Hematopoietic multipotent progenitor cell treated with erythropoietin and hydrocortisone succinate and interleukin-3 and kit ligand, for 4 days (in vitro differentiated cells): ENCODE measurements around the gene TRMT1.

Source experiments
- DNase-seq: peaks from one replicate; pipeline ENCODE4 v3.0.0-alpha.2; 2015

Gene TRMT1

DNA sequence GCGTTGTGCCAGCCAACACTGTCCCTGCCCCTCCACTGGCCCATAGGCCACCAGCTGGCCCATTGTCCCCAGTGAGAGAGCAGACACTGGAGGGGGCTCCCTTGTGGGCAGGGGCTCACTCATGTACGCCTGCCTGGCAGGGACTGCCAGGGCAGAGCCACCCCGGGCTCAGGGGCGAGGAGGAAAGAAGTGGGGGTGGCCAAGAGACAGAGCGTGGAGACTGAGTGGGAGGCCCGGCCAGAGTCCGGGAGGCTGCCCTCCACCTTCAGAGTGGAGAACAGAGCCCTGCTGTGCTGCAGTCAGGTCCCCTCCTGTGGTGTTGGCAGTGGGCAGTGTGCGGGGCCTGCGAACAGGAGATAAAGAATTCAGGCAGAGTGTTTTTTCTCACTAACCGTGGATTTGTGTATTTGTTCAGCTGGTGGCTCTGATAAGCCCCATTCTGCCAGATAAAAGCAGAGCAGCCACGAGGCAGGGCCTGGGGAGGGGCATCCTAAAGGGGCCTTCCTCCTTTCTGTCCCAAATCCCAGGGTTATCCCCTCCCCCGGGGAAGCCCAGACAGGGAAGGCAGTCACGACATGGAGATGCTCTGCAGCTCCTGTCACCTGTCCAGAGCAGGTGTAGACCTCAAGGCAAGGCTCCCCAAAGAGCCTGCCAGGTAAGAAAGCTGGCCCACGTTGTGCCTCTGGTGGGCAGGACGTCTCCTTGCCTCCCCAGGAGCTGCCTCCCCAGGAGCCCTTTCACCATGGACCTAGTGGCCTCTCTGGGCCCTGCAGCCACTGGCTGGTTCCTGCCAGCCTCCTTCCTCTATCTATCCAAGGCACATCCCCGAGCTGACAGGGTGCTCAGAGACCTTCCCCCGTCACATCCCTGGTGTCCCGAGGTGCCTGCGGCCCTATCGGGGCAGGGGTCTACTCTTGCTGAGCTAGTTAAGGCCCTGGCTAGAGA, 46.9 kb downstream of the TRMT1 start:
- DNase-seq = peak; percentile 97

DNA sequence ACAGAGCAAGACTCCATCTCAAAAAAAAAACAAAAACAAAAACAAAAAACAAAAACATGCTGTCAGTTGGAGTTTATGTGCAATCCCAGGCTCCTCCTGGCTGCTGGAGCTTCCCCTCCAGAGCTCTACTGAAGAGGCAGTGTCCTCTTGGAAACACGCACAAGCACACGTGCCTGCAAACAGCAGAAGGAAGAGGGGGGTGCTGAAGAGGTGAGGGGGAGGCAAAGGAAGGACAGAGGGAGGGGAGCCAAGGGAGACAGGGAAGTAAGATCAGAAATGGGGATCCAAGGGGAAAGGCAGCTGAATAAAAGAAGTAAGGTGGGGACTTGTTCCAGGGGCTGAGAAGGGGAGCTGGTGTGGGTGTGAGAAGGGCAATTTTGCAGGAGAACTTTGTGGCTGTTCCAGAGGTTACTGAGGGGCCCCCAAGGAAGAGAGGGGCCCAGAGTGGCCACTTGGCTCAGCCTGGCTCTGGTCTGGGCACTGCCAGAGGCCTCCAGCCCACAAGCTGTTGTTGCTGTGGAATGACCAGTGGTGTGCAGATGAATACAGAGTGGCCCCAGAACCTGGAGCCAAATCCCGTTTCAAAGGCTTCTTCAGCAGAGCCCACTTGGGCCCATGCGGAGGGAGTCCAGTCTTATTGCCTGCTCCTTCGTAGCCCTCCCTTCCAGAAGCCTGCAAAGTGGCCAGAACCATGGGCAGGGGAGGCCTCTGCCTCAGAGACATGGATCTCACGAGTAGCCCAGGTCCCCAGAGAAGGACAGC, 48.3 kb downstream of the TRMT1 start:
- no peak for DNase-seq

DNA sequence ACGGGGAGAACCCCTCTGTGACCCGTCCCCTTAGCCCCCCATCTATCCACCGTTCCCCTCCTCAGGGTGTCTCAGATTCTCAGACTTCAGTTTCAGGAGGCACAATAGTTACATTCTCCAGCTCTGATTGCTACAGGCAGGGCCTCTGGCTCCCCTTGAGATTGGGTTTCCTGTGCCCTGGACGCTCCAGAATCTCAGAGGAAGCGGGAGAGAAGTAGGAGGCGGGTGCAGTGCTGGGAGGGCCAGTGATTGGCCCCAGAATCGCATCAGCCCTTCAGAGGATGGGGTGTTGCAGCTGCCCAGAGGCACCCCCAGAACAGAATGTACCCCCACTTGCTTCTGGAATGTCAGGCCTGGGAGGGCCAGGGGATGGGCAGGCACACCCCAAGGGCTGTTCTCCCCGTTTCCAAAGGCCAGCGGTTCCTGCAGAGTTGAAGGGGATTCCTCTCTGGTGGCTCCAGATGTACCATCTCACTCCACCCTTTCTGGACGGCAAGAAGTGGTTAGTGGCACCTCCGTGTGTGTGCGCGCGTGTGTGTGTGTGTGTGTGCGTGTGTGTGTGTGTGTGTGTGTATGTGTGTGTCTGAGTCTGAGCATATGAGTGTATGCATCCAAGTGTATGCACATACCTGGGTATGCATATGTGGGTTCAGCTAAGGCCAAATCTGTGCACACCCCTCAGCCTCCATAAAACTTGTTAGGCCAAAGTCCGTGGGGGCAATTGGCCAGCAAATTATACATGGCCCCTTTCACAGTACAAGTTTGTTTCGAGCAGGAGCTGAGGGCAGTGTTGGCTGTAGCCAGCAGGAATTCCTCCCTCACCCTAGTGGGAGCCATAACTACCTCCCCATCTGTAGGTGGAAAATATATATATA, 49.4 kb downstream of the TRMT1 start:
- no peak for DNase-seq

DNA sequence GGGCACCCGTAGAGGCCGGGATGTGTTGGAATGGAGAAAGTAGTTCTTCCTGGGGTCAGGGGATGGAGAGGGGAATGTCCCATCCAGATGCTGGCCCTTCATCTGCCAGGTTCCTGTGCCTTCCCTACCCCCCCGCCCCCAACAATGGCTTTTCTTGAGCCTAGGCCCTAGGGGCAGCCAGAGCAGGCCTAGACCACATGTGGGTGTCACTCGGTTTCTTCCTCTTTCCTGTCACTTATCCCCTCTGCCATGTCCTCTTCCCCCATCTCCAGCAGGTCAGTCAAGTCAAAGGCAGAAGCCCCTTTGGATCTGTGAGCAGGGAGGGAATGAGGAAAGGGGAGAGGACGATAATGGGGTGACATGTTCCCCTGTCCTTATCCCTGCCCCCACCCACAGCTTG, 50.3 kb downstream of the TRMT1 start:
- peak; percentile 50 for DNase-seq

DNA sequence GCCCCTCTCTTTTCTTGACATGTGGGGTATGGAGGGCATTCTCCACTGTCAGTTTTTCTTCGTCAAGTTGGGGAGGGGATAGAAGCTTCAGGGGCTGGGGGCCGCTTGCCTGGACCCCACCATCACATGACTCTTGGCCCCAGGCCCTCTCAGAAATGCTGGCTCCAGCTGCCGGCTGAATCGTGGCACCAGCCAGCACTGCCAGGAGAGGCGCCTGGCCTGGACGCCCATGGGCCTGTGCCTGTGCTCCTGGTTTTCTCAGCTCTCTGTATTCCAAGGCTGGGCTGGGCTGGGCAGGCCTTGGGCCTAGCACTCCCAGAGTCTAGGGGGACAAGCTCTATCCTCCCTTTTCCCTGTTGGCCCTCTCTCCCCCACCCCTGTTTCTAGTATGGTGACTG, 52.4 kb downstream of the TRMT1 start:
- no peak for DNase-seq

DNA sequence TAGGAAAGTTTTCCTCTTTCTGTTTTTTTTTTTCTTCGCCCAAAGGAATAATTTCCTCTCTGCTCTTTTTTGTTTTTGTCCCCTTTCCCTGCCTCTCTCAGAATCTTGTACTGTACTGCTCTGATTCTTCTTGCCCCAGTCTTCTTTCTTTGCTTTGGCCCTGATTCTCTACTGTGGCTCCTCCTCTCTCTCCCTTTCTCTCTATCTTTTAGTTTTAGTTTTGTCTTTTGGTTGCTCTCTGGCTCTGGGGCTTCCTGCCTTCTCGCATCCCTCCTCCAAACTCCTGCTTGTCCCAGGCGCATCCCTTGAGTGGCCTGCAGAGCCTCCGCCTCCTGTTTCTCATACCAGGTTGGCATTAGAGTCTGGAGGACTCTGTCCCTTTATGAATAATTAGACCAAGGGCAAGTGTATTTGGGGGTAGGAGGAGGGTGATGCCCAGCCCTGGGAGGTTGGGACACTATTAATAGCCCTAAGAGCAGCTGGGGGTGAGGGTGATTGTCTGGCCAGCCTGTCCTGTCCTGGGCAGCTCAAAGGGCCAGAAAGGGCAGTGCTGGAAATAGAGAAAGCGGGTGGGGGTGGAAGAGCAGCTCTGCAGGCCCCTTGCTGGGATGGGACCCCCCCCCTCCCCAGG, 53.0 kb downstream of the TRMT1 start:
- DNase-seq = no peak

DNA sequence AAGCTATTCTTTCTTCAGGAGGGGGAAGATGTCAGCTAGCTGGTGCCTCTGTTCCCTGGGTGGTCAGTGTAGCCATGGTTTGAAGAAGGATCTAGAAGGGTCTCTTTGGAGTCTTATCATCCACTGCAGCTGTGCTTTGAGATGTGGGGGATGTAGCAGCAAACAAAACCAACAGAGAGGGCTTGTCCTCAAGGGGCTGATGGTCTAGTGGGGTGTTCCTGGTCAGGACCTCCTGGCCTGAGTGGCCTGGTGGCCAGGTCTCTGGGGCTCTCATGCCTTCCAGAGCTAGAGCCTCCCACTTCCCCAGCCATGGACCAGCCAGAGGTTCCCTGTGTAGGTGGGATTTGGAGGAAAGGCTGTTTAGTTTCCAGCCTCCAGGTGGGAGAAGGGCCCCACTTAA, 54.2 kb downstream of the TRMT1 start:
- DNase-seq = no peak

DNA sequence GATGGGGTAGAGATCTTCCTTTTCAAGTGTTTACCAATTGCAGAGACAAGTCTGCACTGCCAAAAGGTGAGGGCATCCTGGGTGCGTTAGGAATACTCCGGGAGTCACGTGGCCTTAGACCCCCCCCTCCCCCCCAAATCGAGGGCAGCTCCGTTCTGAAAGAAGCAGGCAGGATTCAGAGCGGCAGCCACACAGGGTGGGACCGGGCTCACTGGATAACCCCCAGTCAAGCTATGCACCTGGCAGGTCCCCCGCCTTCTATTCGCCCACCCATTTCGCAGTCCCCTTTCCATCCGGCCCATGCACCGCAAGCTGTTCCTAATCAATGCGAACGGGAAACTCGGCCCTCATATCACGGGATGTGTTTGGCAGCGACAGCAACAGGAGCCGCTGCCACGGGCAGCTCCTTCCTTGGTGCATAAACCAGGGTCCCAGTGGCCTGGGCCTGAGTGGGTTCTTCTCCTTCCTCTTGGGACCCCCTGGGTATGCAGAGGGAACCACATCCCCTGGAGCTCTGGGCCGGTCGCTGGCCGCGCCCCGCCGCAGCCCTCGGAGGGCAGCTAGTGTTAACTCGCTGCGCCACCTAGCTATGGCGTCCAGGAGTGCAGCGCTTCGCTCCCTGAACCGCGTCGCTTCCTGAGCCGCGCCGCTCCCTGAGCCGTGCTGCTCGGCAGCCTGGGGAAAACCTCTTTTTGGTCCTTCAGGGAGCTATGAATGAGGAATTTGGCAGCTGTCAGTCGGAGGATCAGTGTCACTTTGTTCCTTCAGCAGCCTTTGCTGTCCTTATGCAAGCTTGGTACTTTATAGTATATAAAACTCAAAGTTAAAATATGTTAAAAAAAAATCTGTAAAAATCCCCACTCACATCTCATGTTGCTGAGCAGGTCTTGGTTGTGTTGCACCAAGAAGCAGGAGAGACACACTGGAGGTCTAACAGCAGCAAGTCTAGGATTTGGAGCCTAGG, 55.3 kb downstream of the TRMT1 start:
- DNase-seq = peak; percentile 91

DNA sequence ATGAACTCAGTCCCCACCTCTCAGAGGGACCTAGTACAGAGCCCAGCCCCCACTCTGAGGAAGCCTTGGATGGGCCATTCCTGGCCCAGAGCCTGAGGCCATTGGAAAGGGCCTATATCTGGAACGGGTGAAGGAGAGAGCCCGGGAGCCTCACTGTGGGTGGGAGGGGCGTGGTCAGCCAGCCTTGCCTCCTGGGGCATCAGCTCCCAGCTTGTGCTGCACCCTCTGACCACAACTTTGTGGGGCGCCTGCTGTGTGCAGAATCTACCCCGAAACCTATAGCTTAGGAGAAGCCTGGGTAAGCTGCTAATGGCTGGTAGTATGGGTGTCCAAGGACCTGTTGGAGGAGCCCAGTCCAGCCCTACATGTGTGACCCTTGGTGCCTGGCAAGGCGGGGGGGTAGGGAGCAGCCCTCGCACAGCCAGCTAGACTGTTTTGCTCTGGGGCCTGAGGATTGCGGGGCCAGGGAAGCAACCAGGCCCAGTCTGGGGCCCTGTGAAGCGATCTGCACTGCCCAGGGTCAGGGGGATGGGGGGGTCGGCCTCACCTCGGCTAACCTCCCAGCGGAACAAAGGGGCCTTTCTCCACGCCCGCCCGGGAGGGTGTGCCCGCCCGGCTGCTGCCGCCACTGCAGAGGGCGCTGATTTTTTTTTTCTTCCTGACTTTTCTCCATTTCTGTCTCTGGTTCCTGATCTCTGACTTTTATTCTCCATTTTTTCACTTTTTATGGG, 56.1 kb downstream of the TRMT1 start:
- peak; percentile 77 for DNase-seq

DNA sequence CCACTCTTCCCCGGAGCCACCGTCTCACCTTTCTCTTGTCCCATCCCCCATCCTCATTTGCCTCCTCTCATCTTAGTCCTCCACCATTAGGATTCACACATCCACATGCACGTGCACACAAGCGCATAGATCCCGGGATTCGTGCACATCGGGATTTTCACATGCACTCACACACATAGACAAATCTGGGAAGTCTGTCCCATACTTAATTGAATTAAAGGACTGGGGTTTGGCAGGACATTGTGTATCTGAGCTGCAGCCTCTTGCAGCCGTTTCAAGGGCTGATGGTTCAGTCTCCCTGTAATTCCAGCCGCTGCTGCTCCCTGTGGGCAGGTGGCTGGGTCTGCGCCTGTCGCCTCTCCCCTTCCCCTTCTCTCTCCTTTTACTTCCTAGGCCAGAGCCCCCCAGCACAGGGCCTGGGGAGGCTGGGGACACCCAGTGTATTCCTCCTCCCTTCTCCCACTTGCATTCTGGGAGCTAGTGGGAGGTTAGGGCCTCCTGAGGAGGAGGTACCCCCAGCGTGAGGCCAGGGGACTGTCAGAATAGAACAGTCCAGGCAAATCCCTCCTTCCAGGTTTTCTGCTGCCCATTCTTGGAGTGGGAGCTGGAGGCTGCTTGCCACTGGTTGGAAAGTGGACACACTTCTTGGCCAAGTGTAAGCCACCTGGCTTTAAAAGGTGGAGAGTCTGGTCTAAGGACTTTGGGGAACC, 57.4 kb downstream of the TRMT1 start:
- DNase-seq = no peak

DNA sequence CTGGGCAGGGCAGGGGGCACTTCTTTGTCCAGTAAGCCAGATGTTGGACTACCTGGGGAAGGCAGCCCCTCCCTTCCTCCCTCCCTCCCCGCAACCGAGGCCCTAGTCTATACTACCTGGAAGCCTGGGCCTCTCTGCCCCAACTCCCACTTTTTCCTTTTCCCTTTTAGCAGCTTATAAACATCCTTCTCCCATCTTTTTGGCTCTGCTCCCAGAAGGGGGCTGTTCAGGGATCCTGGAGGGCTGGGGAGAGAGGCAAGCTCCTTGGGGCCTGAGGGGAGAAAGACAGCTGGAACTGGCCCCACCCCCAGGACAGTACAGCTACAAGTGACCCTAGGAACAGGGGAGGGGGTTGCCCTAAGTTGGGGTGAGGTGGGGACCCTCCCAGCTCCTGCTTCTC, 58.8 kb downstream of the TRMT1 start:
- DNase-seq = no peak

DNA sequence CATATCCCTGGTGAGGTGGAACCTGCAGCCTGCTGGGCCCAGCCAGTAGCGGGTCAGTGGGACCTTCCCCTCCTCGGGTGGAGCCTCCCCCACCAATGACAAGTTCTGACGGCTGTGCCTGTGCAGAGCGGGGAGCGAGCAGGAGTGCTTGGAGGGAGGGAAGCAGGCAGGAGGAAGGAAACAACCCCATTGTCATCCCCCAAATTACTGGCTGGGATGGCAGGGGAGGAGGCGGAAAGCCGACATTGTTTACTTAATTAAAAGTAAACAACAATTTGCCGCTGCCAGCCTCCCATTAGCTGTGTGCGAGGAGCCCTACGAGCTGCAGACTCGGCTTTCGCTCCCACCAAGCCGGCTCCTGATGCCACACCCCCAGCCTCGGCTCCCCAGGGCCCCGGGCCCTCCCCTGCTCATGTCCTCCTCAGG, 59.4 kb downstream of the TRMT1 start:
- DNase-seq = no peak

DNA sequence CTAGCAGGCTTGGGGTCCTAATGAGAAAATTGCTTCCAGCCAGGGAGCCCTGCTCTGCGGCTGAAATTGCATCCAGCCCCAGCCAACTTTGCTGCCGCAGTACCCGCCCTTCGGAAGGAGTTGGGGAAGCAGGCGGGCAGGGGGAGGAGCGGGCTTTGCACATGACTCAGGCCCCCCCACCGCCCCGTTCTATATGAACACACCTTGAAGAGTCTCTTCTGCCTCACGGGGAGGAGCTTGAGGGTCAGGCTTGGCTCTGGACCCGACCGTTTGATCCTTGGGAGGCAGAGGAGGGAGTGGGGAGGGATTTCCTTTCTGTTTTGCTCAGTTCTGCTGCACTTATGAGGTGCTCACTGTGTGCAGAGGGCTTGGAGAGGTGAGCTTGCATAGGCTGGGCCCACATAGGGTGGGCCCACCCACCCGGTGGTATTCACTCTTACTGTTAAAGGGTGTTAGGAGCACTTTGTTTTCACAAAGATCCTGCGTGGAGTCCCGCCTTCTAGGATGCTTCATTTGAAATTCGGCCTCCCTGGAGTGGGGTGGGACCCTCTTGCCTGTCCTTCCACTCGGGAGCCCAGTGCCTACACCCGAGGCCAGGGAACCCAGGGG, 60.4 kb downstream of the TRMT1 start:
- DNase-seq = peak; percentile 62

DNA sequence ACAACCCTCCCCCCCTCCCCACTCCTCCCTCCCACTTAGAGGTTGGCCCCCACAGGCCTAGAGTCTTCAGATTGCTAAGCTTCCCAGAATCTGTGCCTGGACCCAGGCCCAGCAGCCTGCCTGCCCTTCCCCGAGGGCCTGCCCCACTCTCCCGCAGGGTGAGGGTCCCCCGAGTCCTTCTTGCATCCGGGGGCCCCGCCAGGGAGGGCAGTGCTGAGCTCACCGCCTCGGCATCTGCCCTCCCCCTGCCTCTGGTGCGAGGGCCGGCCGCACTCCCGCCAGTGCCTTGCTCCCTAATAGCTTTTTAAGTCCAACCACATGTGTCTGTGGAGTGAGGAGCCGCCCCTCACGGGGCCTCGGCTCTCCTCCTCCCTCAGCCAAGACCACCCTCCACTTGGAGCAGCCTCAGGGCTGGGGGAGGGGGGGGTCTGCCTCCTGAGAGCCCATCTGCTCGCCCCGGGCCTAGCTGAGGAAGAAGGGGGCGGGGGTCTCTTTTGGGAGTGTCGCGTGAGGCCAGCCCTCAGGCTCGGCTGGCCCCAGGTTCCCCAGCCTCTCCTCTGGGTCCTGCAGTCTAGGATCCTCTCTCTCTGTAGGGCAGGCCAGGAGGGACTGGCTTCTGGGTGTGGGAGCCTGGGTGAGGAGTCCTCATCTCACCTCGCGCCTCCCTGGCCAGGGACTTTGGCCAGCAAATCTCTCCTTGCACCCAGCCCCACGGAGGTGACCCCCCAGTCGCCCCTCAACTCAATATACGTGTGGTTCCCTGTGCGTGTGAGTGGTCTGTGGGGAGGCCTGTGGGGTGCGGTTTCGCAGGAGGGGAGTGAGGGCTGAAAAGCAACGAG, 61.1 kb downstream of the TRMT1 start:
- DNase-seq = no peak
